Natural killer cell (primary cell): ENCODE measurements around the gene GTF2IRD1. TPM values are rescaled to one million over a fixed set of nuclear protein-coding genes. Genes with fewer than 3 reads are reported as not detected.

Source experiments
- ATAC-seq, 3 donors: fragments of 150-1000 bp in 2 of 3; fragments of 200-7000 bp in 1 of 3; cut with Tn5 transposase; 1 replicate in 1 of 3; 2 replicates in 2 of 3; pipeline ENCODE4 v1.10.0; 2021; ENCODE audit warnings: mild to moderate bottlenecking in 2 of 3, moderate library complexity in 2 of 3
- DNase-seq, 2 donors: peaks; one replicate each; pipeline versions ENCODE4 v3.0.0 to v3.0.0-alpha.2; 2013 to 2021; ENCODE audit warnings: mixed read lengths in 1 of 2
- H3K27ac ChIP-seq: one replicate; pipeline ENCODE4 v1.5.1; 2013; ENCODE audit warnings: mild to moderate bottlenecking, low read length
- H3K27me3 ChIP-seq: one replicate; pipeline ENCODE4 v1.6.1; 2013; ENCODE audit warnings: low read length; ENCODE audit not compliant: control insufficient read depth, insufficient read depth
- H3K36me3 ChIP-seq: one replicate; pipeline ENCODE4 v1.6.1; 2013; ENCODE audit warnings: low read length; ENCODE audit not compliant: control insufficient read depth, insufficient read depth
- H3K4me1 ChIP-seq: one replicate; pipeline ENCODE4 v1.6.1; 2013; ENCODE audit warnings: low read length; ENCODE audit not compliant: control insufficient read depth, insufficient read depth
- H3K4me3 ChIP-seq: one replicate; pipeline ENCODE4 v1.5.1; 2013; ENCODE audit warnings: low read length
- H3K9me3 ChIP-seq: one replicate; pipeline ENCODE4 v1.6.1; 2013; ENCODE audit warnings: low read length; ENCODE audit not compliant: control insufficient read depth, insufficient read depth
- H3K27ac Mint-ChIP-seq, 2 donors: one replicate each; pipeline ENCODE4 v1.8.0; 2022; ENCODE audit warnings: mild to moderate bottlenecking in 2 of 2, mixed read lengths in 2 of 2, moderate library complexity in 1 of 2
- H3K27me3 Mint-ChIP-seq, 2 donors: one replicate each; pipeline ENCODE4 v1.8.0; 2022; ENCODE audit warnings: low read depth in 2 of 2, mixed read lengths in 2 of 2
- H3K36me3 Mint-ChIP-seq: one replicate; pipeline ENCODE4 v1.8.0; 2022; ENCODE audit warnings: mixed read lengths
- H3K4me1 Mint-ChIP-seq, 2 donors: one replicate each; pipeline ENCODE4 v1.8.0; 2022; ENCODE audit warnings: mixed read lengths in 2 of 2
- H3K4me3 Mint-ChIP-seq: one replicate; pipeline ENCODE4 v1.8.0; 2022; ENCODE audit warnings: mild to moderate bottlenecking, moderate library complexity, mixed read lengths
- H3K9me3 Mint-ChIP-seq, 2 donors: one replicate each; pipeline ENCODE4 v1.8.0; 2022; ENCODE audit warnings: mixed read lengths in 2 of 2
- WGBS: methylation state at CpG from one replicate; pipeline ENCODE4 v1.1.7; 2013; ENCODE audit warnings: missing lambda C conversion rate; ENCODE audit not compliant: insufficient coverage; 5-methylcytosine and 5-hydroxymethylcytosine counted together
- intact Hi-C: fragments of 100-400 bp; cut with micrococcal nuclease; formaldehyde crosslinking; loops from one replicate; pipeline ENCODE4 v1.14.2; 2022
- total RNA-seq, 4 donors: library from RNA; stranded (reverse); fragments of 120-200 nt in 1 of 4; gene quantifications; one replicate each; pipeline versions ENCODE4 v1.2.3 to v1.2.4, GENCODE V29; 2013 to 2022
- TF ChIP-seq, protein P1 (sequence below): fragments of 200-600 bp; IDR thresholded peaks from one replicate; pipeline ENCODE4 v1.8.0; 2022; ENCODE audit warnings: antibody characterized with exemption

The GTF2IRD1 gene
- total RNA-seq, 3 donors from 2014 or later (not counting 1 experiment from before 2014, with no cell fraction given): not detected

DNA sequence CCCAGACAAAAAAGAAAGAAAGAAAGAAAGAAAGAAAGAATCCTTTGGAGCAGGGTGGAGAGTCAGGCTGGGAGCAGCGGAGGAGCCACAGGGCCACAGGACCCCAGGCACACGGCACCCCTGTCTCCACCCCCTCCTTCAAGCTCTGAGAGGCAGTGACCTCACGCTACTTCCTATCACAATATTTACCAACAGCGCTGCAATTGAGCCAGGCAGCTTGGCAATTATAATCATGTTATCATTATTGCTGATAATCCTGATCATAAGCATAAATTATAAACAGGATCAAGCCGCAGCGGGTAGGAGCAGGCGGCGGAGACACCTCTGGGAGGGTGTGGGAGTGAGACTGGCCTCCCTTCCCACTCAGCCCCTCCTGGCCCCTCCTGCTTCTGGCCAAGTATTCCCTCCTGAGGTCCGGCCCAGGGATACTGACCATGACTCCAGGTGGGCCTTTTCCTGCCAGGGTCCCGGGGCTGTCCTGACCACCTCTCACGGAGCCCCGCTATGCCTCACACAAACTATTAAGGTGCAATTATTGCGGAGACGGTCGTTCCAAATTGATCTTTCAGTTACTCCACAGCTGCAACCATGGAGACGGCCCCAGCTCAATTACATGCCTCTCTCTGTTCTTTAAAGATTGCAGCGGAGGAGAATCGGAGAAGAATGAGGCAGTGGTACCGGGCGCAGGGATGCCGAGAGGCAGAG, 10.0 kb upstream of the GTF2IRD1 start:
- no peaks in the 10 kb centered on the region for H3K27me3 ChIP-seq
- TF ChIP-seq, protein P1, sequence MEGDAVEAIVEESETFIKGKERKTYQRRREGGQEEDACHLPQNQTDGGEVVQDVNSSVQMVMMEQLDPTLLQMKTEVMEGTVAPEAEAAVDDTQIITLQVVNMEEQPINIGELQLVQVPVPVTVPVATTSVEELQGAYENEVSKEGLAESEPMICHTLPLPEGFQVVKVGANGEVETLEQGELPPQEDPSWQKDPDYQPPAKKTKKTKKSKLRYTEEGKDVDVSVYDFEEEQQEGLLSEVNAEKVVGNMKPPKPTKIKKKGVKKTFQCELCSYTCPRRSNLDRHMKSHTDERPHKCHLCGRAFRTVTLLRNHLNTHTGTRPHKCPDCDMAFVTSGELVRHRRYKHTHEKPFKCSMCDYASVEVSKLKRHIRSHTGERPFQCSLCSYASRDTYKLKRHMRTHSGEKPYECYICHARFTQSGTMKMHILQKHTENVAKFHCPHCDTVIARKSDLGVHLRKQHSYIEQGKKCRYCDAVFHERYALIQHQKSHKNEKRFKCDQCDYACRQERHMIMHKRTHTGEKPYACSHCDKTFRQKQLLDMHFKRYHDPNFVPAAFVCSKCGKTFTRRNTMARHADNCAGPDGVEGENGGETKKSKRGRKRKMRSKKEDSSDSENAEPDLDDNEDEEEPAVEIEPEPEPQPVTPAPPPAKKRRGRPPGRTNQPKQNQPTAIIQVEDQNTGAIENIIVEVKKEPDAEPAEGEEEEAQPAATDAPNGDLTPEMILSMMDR: no peak
- Mint-ChIP-seq H3K27ac (no peak overlapping the region), H3K36me3 (no peaks in the 10 kb centered on the region), H3K9me3 (no peaks in the 10 kb centered on the region), H3K4me1 (no peaks in the 10 kb centered on the region), H3K27me3 (peaks cover 0 to 5% of the 10 kb centered on the region in 2 donors), H3K4me3 (no peak overlapping the region)
- H3K9me3 ChIP-seq: peaks cover 3% of the 10 kb centered on the region
- H3K4me3 ChIP-seq: no peak overlapping the region
- no peak overlapping the region for H3K27ac ChIP-seq
- WGBS: 86% methylated on average over 17 of the region's 21 CpGs
- DNase-seq (no peak), ATAC-seq (no peak)
- H3K4me1 ChIP-seq: no peaks in the 10 kb centered on the region
- H3K36me3 ChIP-seq: no peaks in the 10 kb centered on the region
- intact Hi-C loops: no loop called here

DNA sequence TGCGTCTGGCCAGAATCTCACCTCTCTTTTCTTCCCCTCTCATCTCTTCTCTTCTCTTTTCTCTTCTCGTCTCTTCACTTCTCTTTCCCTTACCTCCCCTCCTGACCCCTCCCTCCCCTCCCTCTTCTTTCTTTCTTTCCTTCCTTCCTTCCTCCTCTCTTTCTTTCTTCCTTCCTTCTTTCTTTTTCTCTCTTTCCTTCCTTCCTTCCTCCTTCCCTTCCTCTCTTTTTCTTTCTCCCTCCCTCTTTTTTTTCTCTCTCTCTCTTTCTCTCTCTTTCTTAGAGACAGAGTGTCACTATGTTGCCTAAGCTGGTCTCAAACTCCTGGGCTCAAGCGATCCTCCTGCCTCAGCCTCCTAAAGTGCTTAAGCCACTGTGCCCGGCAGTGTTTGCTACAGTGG, 4.6 kb upstream of the GTF2IRD1 start:
- intact Hi-C loops: no loop called here
- Histone ChIP-seq H3K9me3 (no peaks in the 10 kb centered on the region), H3K27me3 (peaks cover 3% of the 10 kb centered on the region), H3K4me3 (no peak overlapping the region), H3K27ac (no peak overlapping the region), H3K4me1 (peaks cover 12% of the 10 kb centered on the region), H3K36me3 (no peaks in the 10 kb centered on the region)
- H3K4me3 Mint-ChIP-seq: no peak overlapping the region
- DNase-seq: no peak
- H3K27ac Mint-ChIP-seq: no peak overlapping the region
- peaks cover 7 to 8% of the 10 kb centered on the region in 2 donors for H3K4me1 Mint-ChIP-seq
- no peaks in the 10 kb centered on the region for H3K36me3 Mint-ChIP-seq
- TF ChIP-seq, protein P1: no peak
- H3K9me3 Mint-ChIP-seq: no peaks in the 10 kb centered on the region
- peaks cover 8 to 12% of the 10 kb centered on the region in 2 donors for H3K27me3 Mint-ChIP-seq
- 79% methylated on average over 4 of the region's 4 CpGs for WGBS
- ATAC-seq: no peak

DNA sequence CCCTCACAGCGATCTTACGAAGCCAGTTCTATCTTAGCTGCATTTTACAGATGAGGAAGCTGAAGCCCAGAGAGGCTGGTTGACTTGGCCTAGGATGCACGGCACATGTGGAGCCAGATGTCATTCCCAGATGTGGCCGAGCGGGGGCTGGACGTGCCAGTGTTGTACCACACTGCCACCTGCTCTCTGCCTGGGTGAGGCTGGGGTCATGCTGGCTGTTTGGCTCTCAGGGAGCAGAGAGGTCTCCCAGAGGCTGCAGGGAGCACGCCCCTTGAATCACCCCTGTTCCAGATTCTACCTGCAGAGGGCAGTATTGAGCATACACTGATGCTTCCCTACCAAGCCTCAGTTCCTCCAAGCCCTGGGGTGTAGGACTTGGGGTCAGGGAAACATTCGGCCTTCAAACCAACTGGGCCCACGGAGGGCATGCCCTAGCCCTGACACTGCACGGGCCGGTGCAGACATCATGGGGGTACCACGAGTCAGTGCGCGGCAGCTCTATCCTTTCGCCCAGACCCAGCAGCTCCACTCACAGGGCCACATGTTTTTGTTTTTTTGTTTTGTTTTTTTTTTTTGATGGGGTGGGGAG, 3.8 kb upstream of the GTF2IRD1 start:
- Histone ChIP-seq H3K27me3 (peaks cover 7% of the 10 kb centered on the region), H3K27ac (no peak overlapping the region), H3K4me3 (no peak overlapping the region), H3K9me3 (no peaks in the 10 kb centered on the region), H3K36me3 (no peaks in the 10 kb centered on the region), H3K4me1 (peaks cover 16% of the 10 kb centered on the region)
- Mint-ChIP-seq H3K36me3 (no peaks in the 10 kb centered on the region), H3K27ac (no peak overlapping the region), H3K4me3 (no peak overlapping the region), H3K27me3 (peaks cover 8 to 14% of the 10 kb centered on the region in 2 donors), H3K4me1 (peaks cover 7 to 8% of the 10 kb centered on the region in 2 donors), H3K9me3 (no peaks in the 10 kb centered on the region)
- DNase-seq (peak; percentile 43 to 84), ATAC-seq (peak; percentile 72 to 74 (median 73))
- WGBS: 60% methylated on average over 15 of the region's 15 CpGs
- intact Hi-C loops: no loop called here
- TF ChIP-seq, protein P1: peak; percentile 82
